K562 (cell line): ENCODE data around the gene ZMIZ1. TPM values are rescaled to one million over a fixed set of nuclear protein-coding genes. Genes with fewer than 3 reads are reported as not detected.

Source experiments
- ATAC-seq: fragments of 200-7000 bp; cut with Tn5 transposase; 3 replicates; pipeline ENCODE4 v1.9.1; 2020; ENCODE audit warnings: moderate library complexity
- BruUV-seq: library from RNA; stranded (reverse); fragments of 400-500 nt; replicated peaks from 2 replicates; lab custom pipeline; 2021; lab: Mats Ljungman, UMichigan
- CTCF ChIA-PET: fragments of 300-600 bp; formaldehyde crosslinking; extraction: SDS; loops from one replicate; lab custom pipeline; 2021; ENCODE audit warnings: low intra/inter-chr PET ratio; lab: Yijun Ruan, JAX
- POLR2A ChIA-PET: fragments of 300-600, 350-650 bp; sonication (Branson Sonifier 250); formaldehyde crosslinking; extraction: SDS; loops from one replicate; lab custom pipeline; 2021; ENCODE audit warnings: antibody characterized with exemption, inconsistent platforms; lab: Yijun Ruan, JAX
- DNase-seq, 4 experiments: peaks; one replicate each; pipeline versions ENCODE4 v3.0.0 to v3.0.0-alpha.2; 2011 to 2018; ENCODE audit warnings: low spot score in 3 of 4, mixed read lengths in 3 of 4; ENCODE audit errors: extremely low read depth in 1 of 4
- FAIRE-seq: peaks from 2 replicates; lab custom pipeline; 2011; peaks lifted over from hg19 to GRCh38; lab: Jason Lieb, UNC
- H2AFZ ChIP-seq: 2 replicates; pipeline ENCODE4 v1.6.0; 2011; ENCODE audit warnings: low read depth, low read length, control low read depth, inconsistent platforms
- H3K27ac ChIP-seq: fragments of 200-600 bp; 3 replicates; pipeline ENCODE4 v1.8.0; 2011; ENCODE audit warnings: low read depth, mild to moderate bottlenecking, control low read depth, inconsistent platforms, low read length, moderate library complexity, mixed read lengths; ENCODE audit errors: extremely low read depth
- H3K27me3 ChIP-seq, 2 experiments: fragments of 300-600 bp in 1 of 2; 2 replicates in 1 of 2; 3 replicates in 1 of 2; pipeline versions ENCODE4 v1.6.0 to v1.8.0; 2011; ENCODE audit warnings: inconsistent platforms in 2 of 2, low read length in 2 of 2, mild to moderate bottlenecking in 1 of 2, mixed read lengths in 1 of 2, moderate library complexity in 1 of 2; ENCODE audit not compliant: control insufficient read depth in 2 of 2, insufficient read depth in 2 of 2
- H3K36me3 ChIP-seq: fragments of 300-600 bp; 3 replicates; pipeline ENCODE4 v1.8.0; 2011; ENCODE audit warnings: mild to moderate bottlenecking, low read length, inconsistent platforms; ENCODE audit not compliant: control insufficient read depth, insufficient read depth
- H3K4me1 ChIP-seq, 2 experiments: fragments of 200-600 bp in 1 of 2; replicated peaks in 1 of 2; 2 replicates in 1 of 2; 3 replicates in 1 of 2; pipeline versions ENCODE4 v1.5.1 to v1.8.0; 2011; ENCODE audit warnings: inconsistent platforms in 2 of 2, low read length in 2 of 2, mild to moderate bottlenecking in 1 of 2, mixed read lengths in 1 of 2, moderate library complexity in 1 of 2; ENCODE audit not compliant: control insufficient read depth in 2 of 2, insufficient read depth in 2 of 2
- H3K4me2 ChIP-seq: 2 replicates; pipeline ENCODE4 v1.6.1; 2011; ENCODE audit warnings: low read length, control low read depth, inconsistent platforms, mixed read lengths; ENCODE audit not compliant: insufficient read depth
- H3K4me3 ChIP-seq: fragments of 200-600 bp; sonication (generic), shearing (Covaris generic); 2 replicates; pipeline ENCODE4 v1.5.1; 2016; ENCODE audit warnings: control low read depth, inconsistent platforms
- H3K79me2 ChIP-seq: fragments of 200-600 bp; 3 replicates; pipeline ENCODE4 v1.8.0; 2011; ENCODE audit warnings: low read length, inconsistent platforms; ENCODE audit not compliant: control insufficient read depth, insufficient read depth
- H3K9ac ChIP-seq, 2 experiments: 2 replicates each; pipeline versions ENCODE4 v1.6.0 to v1.6.1; 2011; ENCODE audit warnings: low read depth in 2 of 2, low read length in 2 of 2, control low read depth in 1 of 2, inconsistent platforms in 1 of 2, mild to moderate bottlenecking in 1 of 2, mixed read lengths in 1 of 2; ENCODE audit not compliant: insufficient read depth in 1 of 2
- H3K9me1 ChIP-seq: one replicate; pipeline ENCODE4 v1.6.0; 2011; ENCODE audit warnings: inconsistent platforms, mild to moderate bottlenecking, low read length, moderate library complexity; ENCODE audit not compliant: control insufficient read depth, insufficient read depth
- H3K9me3 ChIP-seq: replicated peaks from 2 replicates; pipeline ENCODE4 v1.5.1; 2011; ENCODE audit warnings: low read depth, low read length, inconsistent platforms; ENCODE audit not compliant: control insufficient read depth, insufficient read depth
- H4K20me1 ChIP-seq: replicated peaks from 2 replicates; pipeline ENCODE4 v1.6.1; 2011; ENCODE audit warnings: low read length, inconsistent platforms, mixed read lengths; ENCODE audit not compliant: control insufficient read depth, insufficient read depth
- BMI1 ChIP-seq: fragments of 150-350 bp; IDR thresholded peaks from 2 replicates; pipeline ENCODE4 v1.6.1; 2014; ENCODE audit warnings: low read length
- CLOCK ChIP-seq: fragments of 250-450 bp; sonication (Bioruptor Pico); IDR thresholded peaks from 2 replicates; pipeline ENCODE4 v1.4.0; 2020; ENCODE audit warnings: mild to moderate bottlenecking, moderate library complexity, borderline replicate concordance
- COPS2 ChIP-seq: fragments of 450-650 bp; conservative IDR thresholded peaks from 2 replicates; pipeline ENCODE4 v1.6.1; 2016; ENCODE audit warnings: mild to moderate bottlenecking, moderate library complexity
- CTCFL ChIP-seq: IDR thresholded peaks from 2 replicates; pipeline ENCODE4 v1.6.1; 2011; ENCODE audit warnings: borderline replicate concordance, low read depth, mild to moderate bottlenecking, moderate library complexity, low read length; ENCODE audit not compliant: insufficient read depth, poor library complexity, severe bottlenecking
- ESRRB ChIP-seq: fragments of 250-450 bp; sonication (Bioruptor Pico); IDR thresholded peaks from 2 replicates; pipeline ENCODE4 v1.5.0; 2020; ENCODE audit warnings: mild to moderate bottlenecking, moderate library complexity, borderline replicate concordance
- HMGN3 ChIP-seq: IDR thresholded peaks from 2 replicates; pipeline ENCODE4 v1.6.1; 2011; ENCODE audit warnings: borderline replicate concordance, low read depth, mild to moderate bottlenecking, mixed read lengths, low read length; ENCODE audit not compliant: insufficient read length; ENCODE audit errors: extremely low read depth
- HNRNPL ChIP-seq: fragments of 200-400 bp; formaldehyde crosslinking; IDR thresholded peaks from 2 replicates; pipeline ENCODE4 v1.6.1; 2017; ENCODE audit warnings: low read depth, mild to moderate bottlenecking, low read length
- ILF3 ChIP-seq: fragments of 450-650 bp; IDR thresholded peaks from 2 replicates; pipeline ENCODE4 v1.6.1; 2018; ENCODE audit warnings: antibody characterized with exemption, mild to moderate bottlenecking, moderate library complexity, borderline replicate concordance
- POLR2H ChIP-seq: IDR thresholded peaks from 2 replicates; pipeline ENCODE4 v1.6.1; 2016; ENCODE audit warnings: missing genetic modification characterization, low read depth, mild to moderate bottlenecking, control low read depth, missing compliant biosample characterization, moderate library complexity
- PTBP1 ChIP-seq: fragments of 200-400 bp; formaldehyde crosslinking; IDR thresholded peaks from 2 replicates; pipeline ENCODE4 v1.6.1; 2017; ENCODE audit warnings: low read depth, low read length
- SLC30A9 ChIP-seq: fragments of 250-450 bp; sonication (Bioruptor Pico); IDR thresholded peaks from 2 replicates; pipeline ENCODE4 v1.8.0; 2022; ENCODE audit warnings: mild to moderate bottlenecking, moderate library complexity
- SMAD4 ChIP-seq: fragments of 250-450 bp; sonication (Bioruptor Pico); conservative IDR thresholded peaks from 2 replicates; pipeline ENCODE4 v1.8.0; 2021; ENCODE audit warnings: inconsistent platforms, mild to moderate bottlenecking, moderate library complexity
- THAP7 ChIP-seq: fragments of 250-450 bp; sonication (Bioruptor Pico); IDR thresholded peaks from 2 replicates; pipeline ENCODE4 v1.5.0; 2021
- WGBS: fragments of 100-300 bp; shearing (Covaris generic); methylation state at CpG from one replicate; pipeline ENCODE4 v1.1.6; 2016; ENCODE audit warnings: low coverage, mixed read lengths; ENCODE audit not compliant: insufficient coverage; ENCODE audit errors: missing lambda C conversion rate; 5-methylcytosine and 5-hydroxymethylcytosine counted together
- in situ Hi-C: fragments of 300-500 bp; cut with MboI; formaldehyde crosslinking; loops from 4 replicates; pipeline ENCODE4 v1.15.0; 2018; ENCODE audit warnings: inconsistent platforms, mixed read lengths
- intact Hi-C: fragments of 100-400 bp; cut with micrococcal nuclease; formaldehyde crosslinking; loops from 2 replicates; pipeline ENCODE4 v1.14.2; 2022
- polyA plus RNA-seq, 8 experiments: library from polyadenylated mRNA; depleted of rRNA in 4 of 8; stranded (reverse) in 5 of 8; unstranded in 3 of 8; fragments of >200 nt; fragmentation: Nextera tagmentation in 2 of 8; fragmentation: Illumina TruSeq in 1 of 8; extraction: Ambion mirVana in 2 of 8; extraction: Trizol in 1 of 8; gene quantifications; 2 replicates each; pipeline versions ENCODE4 v1.2.1 to v1.2.3, GENCODE V29; 2011 to 2014; ENCODE audit warnings: inconsistent platforms in 1 of 8, missing spikeins in 1 of 8
- total RNA-seq, 7 experiments: library from RNA; depleted of rRNA in 6 of 7; stranded (reverse); fragments of >200 nt in 6 of 7; fragmentation: Illumina TruSeq in 2 of 7; extraction: Trizol in 2 of 7; gene quantifications; 2 replicates each; pipeline versions ENCODE4 v1.2.1 to v1.2.3, GENCODE V29; 2011 to 2021; ENCODE audit warnings: low replicate concordance in 1 of 7

ZMIZ1 gene
- total and polyA plus RNA-seq, 9 of the 15 experiments (the other 6 are each of a cell fraction or from before 2014, with no cell fraction given): 1.0 to 37.3 (median 4.3) TPM

- TF ChIP-seq THAP7 (CRISPR knock-in tag) (no peak), PTBP1 (0 out of 2 replicates have a peak, but pooled peaks have one; percentile 9)
- TF ChIP-seq, all 486 proteins: peak for 4
Measured at GRCh38 chr10:79099898-79100448, 31.2 kb downstream of the ZMIZ1 start (continued).

GRCh38 chr10:79100771-79101170, 32.0 kb downstream of the ZMIZ1 start:
- Histone ChIP-seq H3K79me2 (peaks cover 55% of the 10 kb centered on the region), H2AFZ (no peak overlapping the region), H3K27me3 (no peaks in the 10 kb centered on the region), H3K9ac (0 out of 4 replicates have a peak overlapping the region, but pooled peaks of 1 of the 2 experiments have one; percentile 23), H3K9me3 (no peaks in the 10 kb centered on the region), H3K36me3 (0 out of 3 replicates have a peak, but pooled peaks cover 3% of the 10 kb centered on the region), H4K20me1 (peaks cover 53% of the 10 kb centered on the region), H3K9me1 (no peaks in the 10 kb centered on the region), H3K4me1 (peaks cover 21 to 50% of the 10 kb centered on the region in 2 experiments), H3K4me2 (no peak overlapping the region), H3K4me3 (no peak overlapping the region), H3K27ac (no peak overlapping the region)
- no TSS peak for BruUV-seq
- in situ Hi-C loops: no loop called here
- FAIRE-seq: no peak
- no peak for ATAC-seq
- POLR2A ChIA-PET: interaction anchor here (0.5 to 0.8 kb wide), 3 partner anchors 136 to 618 kb away, joined by 3 read pairs; no protein-coding TSS in a partner anchor
- intact Hi-C loops: no loop called here
- DNase-seq: no peak
- WGBS: 53% methylated on average over 5 of the region's 5 CpGs
- CTCF ChIA-PET: no interaction called here
- TF ChIP-seq ESRRB (CRISPR knock-in tag) (no peak), HNRNPL (no peak), CTCFL (no peak), POLR2H (tag) (no peak), SLC30A9 (CRISPR knock-in tag) (no peak), CLOCK (CRISPR knock-in tag) (no peak), BMI1 (no peak), ILF3 (no peak), HMGN3 (no peak), SMAD4 (CRISPR knock-in tag) (no peak), COPS2 (no peak)
